ENCODE data around the gene PTGDR2. TPM values are rescaled to one million over a fixed set of nuclear protein-coding genes. Genes with fewer than 3 reads are reported as not detected.
A peak's percentile ranks its signal among the peaks of the same experiment; 100 is the strongest.

Gene PTGDR2
- total and polyA plus RNA-seq, 9 of the 15 experiments (the other 6 are each of a cell fraction or from before 2014, with no cell fraction given), result 0.51 to 2.6 (median 1.6) TPM

DNA sequence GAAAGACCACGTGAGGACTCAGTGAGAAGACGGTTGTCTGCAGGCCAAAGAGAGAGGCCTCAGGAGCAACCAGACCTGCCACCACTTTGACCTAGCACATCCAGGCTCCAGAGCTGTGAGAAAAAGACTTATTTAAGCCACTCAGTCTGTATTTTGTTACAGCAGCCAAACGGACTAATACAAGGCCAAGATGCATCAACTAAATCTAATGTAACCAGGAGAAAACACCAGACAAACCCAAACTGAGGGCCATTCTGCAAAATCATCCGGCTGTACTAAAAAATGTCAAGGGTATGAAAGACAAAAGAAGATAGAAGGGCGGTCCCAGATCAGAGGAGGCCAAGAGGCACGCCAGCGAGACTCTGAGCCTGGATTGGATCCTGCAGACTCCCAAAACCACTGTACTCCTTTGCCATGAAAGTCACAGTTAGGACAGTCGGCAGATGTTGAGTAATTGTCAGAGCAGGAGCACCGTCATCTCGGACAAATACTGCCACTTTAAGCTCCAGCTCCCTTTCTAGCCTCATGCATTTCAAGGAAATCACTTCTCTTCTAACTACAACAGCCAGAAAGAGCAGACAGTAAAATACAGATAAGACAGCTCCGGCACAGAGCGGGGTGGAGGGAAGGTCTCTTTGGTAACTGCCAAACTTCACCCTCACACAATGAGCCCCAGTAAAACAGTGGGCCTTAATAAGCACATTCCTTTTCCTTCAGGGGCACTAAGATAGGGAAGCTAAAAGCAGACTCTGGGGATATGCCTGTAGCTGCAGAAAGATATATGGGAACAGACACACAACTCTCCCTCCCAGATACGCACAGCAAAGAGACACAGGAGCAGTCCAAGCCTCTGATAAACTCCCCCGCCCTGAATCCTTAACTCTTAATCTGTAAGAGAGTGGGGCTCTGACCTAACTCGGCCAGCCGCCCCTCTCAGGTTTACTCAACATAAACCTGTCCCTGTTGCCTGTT, 8.1 kb upstream of the PTGDR2 start (continued):
- TF ChIP-seq, protein P1, sequence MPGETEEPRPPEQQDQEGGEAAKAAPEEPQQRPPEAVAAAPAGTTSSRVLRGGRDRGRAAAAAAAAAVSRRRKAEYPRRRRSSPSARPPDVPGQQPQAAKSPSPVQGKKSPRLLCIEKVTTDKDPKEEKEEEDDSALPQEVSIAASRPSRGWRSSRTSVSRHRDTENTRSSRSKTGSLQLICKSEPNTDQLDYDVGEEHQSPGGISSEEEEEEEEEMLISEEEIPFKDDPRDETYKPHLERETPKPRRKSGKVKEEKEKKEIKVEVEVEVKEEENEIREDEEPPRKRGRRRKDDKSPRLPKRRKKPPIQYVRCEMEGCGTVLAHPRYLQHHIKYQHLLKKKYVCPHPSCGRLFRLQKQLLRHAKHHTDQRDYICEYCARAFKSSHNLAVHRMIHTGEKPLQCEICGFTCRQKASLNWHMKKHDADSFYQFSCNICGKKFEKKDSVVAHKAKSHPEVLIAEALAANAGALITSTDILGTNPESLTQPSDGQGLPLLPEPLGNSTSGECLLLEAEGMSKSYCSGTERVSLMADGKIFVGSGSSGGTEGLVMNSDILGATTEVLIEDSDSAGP (CRISPR knock-in tag; IDR thresholded peaks at IDR 0.05), result peak; percentile 52; the same call in 1 of the 2 replicates
- TF ChIP-seq, protein P2, sequence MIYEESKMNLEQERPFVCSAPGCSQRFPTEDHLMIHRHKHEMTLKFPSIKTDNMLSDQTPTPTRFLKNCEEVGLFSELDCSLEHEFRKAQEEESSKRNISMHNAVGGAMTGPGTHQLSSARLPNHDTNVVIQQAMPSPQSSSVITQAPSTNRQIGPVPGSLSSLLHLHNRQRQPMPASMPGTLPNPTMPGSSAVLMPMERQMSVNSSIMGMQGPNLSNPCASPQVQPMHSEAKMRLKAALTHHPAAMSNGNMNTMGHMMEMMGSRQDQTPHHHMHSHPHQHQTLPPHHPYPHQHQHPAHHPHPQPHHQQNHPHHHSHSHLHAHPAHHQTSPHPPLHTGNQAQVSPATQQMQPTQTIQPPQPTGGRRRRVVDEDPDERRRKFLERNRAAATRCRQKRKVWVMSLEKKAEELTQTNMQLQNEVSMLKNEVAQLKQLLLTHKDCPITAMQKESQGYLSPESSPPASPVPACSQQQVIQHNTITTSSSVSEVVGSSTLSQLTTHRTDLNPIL (CRISPR knock-in tag; IDR thresholded peaks at IDR 0.05), result no peak
- TF ChIP-seq SMARCA4 (IDR thresholded peaks at IDR 0.05) (peak; percentile 64), MEF2D (tag; conservative IDR thresholded peaks at IDR 0.05; ENCODE audit: low read depth) (no peak), HDAC3 (IDR thresholded peaks at IDR 0.05; ENCODE audit: borderline replicate concordance, partially characterized antibody) (peak; percentile 62), SNRNP70 (optimal IDR thresholded peaks at IDR 0.05; ENCODE audit: low read depth, low read length) (no peak), BRD9 (IDR thresholded peaks at IDR 0.05; ENCODE audit: low read depth, partially characterized antibody) (peak; percentile 74), DPF2 (IDR thresholded peaks at IDR 0.05) (peak; percentile 82), MEIS2 (IDR thresholded peaks at IDR 0.05; ENCODE audit: partially characterized antibody) (peak; percentile 87), SMARCB1 (IDR thresholded peaks at IDR 0.05; ENCODE audit: insufficient read length, low read depth) (no peak), HDAC2 (IDR thresholded peaks at IDR 0.05) (peak; percentile 79)
- TF ChIP-seq, protein P3, sequence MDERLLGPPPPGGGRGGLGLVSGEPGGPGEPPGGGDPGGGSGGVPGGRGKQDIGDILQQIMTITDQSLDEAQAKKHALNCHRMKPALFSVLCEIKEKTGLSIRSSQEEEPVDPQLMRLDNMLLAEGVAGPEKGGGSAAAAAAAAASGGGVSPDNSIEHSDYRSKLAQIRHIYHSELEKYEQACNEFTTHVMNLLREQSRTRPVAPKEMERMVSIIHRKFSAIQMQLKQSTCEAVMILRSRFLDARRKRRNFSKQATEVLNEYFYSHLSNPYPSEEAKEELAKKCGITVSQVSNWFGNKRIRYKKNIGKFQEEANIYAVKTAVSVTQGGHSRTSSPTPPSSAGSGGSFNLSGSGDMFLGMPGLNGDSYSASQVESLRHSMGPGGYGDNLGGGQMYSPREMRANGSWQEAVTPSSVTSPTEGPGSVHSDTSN (CRISPR knock-in tag; IDR thresholded peaks at IDR 0.05; ENCODE audit: low read depth), result no peak
- TF ChIP-seq, protein P3 (tag; conservative IDR thresholded peaks at IDR 0.05; ENCODE audit: low read depth), result peak; percentile 18; the same call in 1 of the 2 replicates
- TF ChIP-seq, protein P4, sequence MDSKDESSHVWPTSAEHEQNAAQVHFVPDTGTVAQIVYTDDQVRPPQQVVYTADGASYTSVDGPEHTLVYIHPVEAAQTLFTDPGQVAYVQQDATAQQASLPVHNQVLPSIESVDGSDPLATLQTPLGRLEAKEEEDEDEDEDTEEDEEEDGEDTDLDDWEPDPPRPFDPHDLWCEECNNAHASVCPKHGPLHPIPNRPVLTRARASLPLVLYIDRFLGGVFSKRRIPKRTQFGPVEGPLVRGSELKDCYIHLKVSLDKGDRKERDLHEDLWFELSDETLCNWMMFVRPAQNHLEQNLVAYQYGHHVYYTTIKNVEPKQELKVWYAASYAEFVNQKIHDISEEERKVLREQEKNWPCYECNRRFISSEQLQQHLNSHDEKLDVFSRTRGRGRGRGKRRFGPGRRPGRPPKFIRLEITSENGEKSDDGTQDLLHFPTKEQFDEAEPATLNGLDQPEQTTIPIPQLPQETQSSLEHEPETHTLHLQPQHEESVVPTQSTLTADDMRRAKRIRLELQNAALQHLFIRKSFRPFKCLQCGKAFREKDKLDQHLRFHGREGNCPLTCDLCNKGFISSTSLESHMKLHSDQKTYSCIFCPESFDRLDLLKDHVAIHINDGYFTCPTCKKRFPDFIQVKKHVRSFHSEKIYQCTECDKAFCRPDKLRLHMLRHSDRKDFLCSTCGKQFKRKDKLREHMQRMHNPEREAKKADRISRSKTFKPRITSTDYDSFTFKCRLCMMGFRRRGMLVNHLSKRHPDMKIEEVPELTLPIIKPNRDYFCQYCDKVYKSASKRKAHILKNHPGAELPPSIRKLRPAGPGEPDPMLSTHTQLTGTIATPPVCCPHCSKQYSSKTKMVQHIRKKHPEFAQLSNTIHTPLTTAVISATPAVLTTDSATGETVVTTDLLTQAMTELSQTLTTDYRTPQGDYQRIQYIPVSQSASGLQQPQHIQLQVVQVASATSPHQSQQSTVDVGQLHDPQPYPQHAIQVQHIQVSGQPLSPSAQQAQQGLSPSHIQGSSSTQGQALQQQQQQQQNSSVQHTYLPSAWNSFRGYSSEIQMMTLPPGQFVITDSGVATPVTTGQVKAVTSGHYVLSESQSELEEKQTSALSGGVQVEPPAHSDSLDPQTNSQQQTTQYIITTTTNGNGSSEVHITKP (IDR thresholded peaks at IDR 0.05; ENCODE audit: partially characterized antibody), result peak; percentile 67
- TF ChIP-seq, protein P5, sequence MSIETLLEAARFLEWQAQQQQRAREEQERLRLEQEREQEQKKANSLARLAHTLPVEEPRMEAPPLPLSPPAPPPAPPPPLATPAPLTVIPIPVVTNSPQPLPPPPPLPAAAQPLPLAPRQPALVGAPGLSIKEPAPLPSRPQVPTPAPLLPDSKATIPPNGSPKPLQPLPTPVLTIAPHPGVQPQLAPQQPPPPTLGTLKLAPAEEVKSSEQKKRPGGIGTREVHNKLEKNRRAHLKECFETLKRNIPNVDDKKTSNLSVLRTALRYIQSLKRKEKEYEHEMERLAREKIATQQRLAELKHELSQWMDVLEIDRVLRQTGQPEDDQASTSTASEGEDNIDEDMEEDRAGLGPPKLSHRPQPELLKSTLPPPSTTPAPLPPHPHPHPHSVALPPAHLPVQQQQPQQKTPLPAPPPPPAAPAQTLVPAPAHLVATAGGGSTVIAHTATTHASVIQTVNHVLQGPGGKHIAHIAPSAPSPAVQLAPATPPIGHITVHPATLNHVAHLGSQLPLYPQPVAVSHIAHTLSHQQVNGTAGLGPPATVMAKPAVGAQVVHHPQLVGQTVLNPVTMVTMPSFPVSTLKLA (conservative IDR thresholded peaks at IDR 0.05), result 0 out of 4 replicates have a peak, but pooled peaks of 1 of the 2 experiments have one; percentile 25

Data from K562 (cell line).